A673 (cell line): Measurements from ENCODE around the gene RNF208.

Experiments used
- EZH2 ChIP-seq: fragments of 200-600 bp; sonication (generic); IDR thresholded peaks from 2 replicates; pipeline ENCODE4 v1.6.1; 2017; ENCODE audit warnings: borderline replicate concordance, low read depth, mild to moderate bottlenecking, mixed read lengths, antibody characterized with exemption, low read length; ENCODE audit not compliant: poor library complexity, severe bottlenecking
- TF ChIP-seq, protein P1 (sequence below): fragments of 300-800, 200-600 bp; sonication (generic); conservative IDR thresholded peaks from 2 replicates; pipeline ENCODE4 v1.5.1; 2017; ENCODE audit warnings: low read depth, mild to moderate bottlenecking, antibody characterized with exemption, low read length, moderate library complexity, mixed read lengths

- TF ChIP-seq, protein P1, sequence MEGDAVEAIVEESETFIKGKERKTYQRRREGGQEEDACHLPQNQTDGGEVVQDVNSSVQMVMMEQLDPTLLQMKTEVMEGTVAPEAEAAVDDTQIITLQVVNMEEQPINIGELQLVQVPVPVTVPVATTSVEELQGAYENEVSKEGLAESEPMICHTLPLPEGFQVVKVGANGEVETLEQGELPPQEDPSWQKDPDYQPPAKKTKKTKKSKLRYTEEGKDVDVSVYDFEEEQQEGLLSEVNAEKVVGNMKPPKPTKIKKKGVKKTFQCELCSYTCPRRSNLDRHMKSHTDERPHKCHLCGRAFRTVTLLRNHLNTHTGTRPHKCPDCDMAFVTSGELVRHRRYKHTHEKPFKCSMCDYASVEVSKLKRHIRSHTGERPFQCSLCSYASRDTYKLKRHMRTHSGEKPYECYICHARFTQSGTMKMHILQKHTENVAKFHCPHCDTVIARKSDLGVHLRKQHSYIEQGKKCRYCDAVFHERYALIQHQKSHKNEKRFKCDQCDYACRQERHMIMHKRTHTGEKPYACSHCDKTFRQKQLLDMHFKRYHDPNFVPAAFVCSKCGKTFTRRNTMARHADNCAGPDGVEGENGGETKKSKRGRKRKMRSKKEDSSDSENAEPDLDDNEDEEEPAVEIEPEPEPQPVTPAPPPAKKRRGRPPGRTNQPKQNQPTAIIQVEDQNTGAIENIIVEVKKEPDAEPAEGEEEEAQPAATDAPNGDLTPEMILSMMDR, result no peak
- TF ChIP-seq EZH2, result no peak
These were observed 29.1 kb upstream of the RNF208 start, which contains the start of gene STPG3 for GRCh38 chr9:137251194-137251461.
